ENCODE measurements around the gene ZNF701. TPM values are rescaled to one million over a fixed set of nuclear protein-coding genes. Genes with fewer than 3 reads are reported as not detected.

Gene ZNF701
- total and polyA plus RNA-seq, 2 of the 13 experiments (the other 11 are each of a cell fraction or from before 2014, with no cell fraction given): 4.5 to 6.3 TPM

- TF ChIP-seq KLF16 (CRISPR knock-in tag; IDR thresholded peaks at IDR 0.05): 0 out of 4 replicates have a peak, but pooled peaks of 1 of the 2 experiments have one; percentile 14
- no peak for TF ChIP-seq ATF5 (CRISPR knock-in tag; IDR thresholded peaks at IDR 0.05; ENCODE audit: low read depth)
- no peak for TF ChIP-seq E2F2 (CRISPR knock-in tag; IDR thresholded peaks at IDR 0.05; ENCODE audit: borderline replicate concordance)
- TF ChIP-seq RNF219 (CRISPR knock-in tag; IDR thresholded peaks at IDR 0.05): no peak
- TF ChIP-seq TRIM22 (IDR thresholded peaks at IDR 0.05): no peak
- no peak for TF ChIP-seq HOXD1 (CRISPR knock-in tag; IDR thresholded peaks at IDR 0.05)
- peak; percentile 67 for TF ChIP-seq POLR2G (IDR thresholded peaks at IDR 0.05; ENCODE audit: low read depth, low read length)
- peak; percentile 65; the same call in 1 of the 2 replicates for TF ChIP-seq GATAD1 (CRISPR knock-in tag; IDR thresholded peaks at IDR 0.05)
- no peak for TF ChIP-seq ZNF562 (CRISPR knock-in tag; IDR thresholded peaks at IDR 0.05; ENCODE audit: borderline replicate concordance)
- TF ChIP-seq MYPOP (CRISPR knock-in tag; IDR thresholded peaks at IDR 0.05): peak; percentile 33; the same call in 1 of the 2 replicates
- no peak for TF ChIP-seq MLX (CRISPR knock-in tag; IDR thresholded peaks at IDR 0.05)
- TF ChIP-seq ETV5 (CRISPR knock-in tag; IDR thresholded peaks at IDR 0.05; ENCODE audit: borderline replicate concordance): peak; percentile 43; the same call in 1 of the 2 replicates
- TF ChIP-seq FOXK2 (IDR thresholded peaks at IDR 0.05): no peak
- TF ChIP-seq ZNF12 (CRISPR knock-in tag; IDR thresholded peaks at IDR 0.05): peak; percentile 74
- peak; percentile 39 for TF ChIP-seq ZFX (CRISPR knock-in tag; IDR thresholded peaks at IDR 0.05; ENCODE audit: low read depth)
- peak; percentile 71 for TF ChIP-seq ATF2 (CRISPR knock-in tag; IDR thresholded peaks at IDR 0.05)
- no peak for TF ChIP-seq ZNF652 (CRISPR knock-in tag; IDR thresholded peaks at IDR 0.05; ENCODE audit: borderline replicate concordance, low read depth)
- peak; percentile 31; the same call in 1 of the 2 replicates for TF ChIP-seq YEATS4 (CRISPR knock-in tag; IDR thresholded peaks at IDR 0.05; ENCODE audit: borderline replicate concordance)
- peak; percentile 29; the same call in 1 of the 2 replicates for TF ChIP-seq RFXAP (CRISPR knock-in tag; IDR thresholded peaks at IDR 0.05; ENCODE audit: borderline replicate concordance)
- peak; percentile 33 for TF ChIP-seq RBM39 (IDR thresholded peaks at IDR 0.05; ENCODE audit: low read depth, low read length, poor library complexity, severe bottlenecking)
Observed at GRCh38 chr19:52527134-52527955, 42.7 kb upstream of the ZNF701 start, which contains the start of gene ZNF808 (continued).

Measured in HepG2 (cell line).